CMK (cell line): ENCODE data around the gene TMEM198.
A peak's percentile ranks its signal among the peaks of the same experiment; 100 is the strongest.

Source experiments
- DNase-seq: peaks from one replicate; pipeline ENCODE4 v3.0.0-alpha.2; 2010; ENCODE audit warnings: low read depth

The TMEM198 gene, protein sequence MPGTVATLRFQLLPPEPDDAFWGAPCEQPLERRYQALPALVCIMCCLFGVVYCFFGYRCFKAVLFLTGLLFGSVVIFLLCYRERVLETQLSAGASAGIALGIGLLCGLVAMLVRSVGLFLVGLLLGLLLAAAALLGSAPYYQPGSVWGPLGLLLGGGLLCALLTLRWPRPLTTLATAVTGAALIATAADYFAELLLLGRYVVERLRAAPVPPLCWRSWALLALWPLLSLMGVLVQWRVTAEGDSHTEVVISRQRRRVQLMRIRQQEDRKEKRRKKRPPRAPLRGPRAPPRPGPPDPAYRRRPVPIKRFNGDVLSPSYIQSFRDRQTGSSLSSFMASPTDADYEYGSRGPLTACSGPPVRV

DNA sequence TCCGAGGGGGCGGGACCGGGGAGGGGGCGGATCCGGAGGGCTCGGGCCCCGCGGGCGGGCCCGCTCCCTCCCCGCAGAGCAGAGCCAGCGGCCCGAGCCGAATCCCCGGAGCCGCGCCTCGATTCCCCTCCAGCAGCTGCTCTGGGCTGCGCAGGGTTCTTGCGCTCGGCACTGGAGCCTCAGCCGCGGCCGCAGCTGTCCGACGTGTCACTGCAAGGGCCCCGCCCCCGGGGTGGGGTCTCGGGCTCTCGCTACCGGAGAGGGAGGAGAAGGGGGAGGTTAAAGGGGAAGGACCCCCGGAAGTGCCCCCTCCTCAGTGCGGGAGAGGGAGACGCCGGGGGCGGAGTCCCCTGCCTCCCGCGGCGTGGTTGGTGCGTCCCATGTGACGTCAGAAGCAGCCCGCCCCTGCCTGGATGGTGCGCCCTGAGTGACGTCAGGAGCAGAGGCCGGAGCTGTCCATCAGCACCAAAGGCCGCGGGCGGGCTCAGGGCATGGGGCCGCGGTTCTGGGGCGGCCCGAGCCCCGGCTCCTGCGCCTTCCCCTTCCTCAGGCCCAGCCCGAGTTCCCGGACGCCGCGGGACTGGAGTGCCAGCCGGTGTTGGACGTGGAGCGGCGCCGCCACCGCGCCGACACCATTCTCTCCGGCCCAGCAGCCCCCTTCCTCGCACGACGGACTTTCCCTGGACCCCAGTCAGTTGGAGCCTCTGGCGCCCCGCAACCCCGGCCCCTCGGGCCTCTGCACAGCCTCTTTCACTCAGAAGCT is at the start of gene TMEM198, which contains the start of gene CHPF:
TSS of gene TMEM198 (plus strand) at position 433 of the 763 bp plus-strand sequence. CDS start 700 bp downstream, outside the sequence.
TSS of gene CHPF (minus strand) at position 214 of the 763 bp plus-strand sequence. CDS start 271 bp downstream, outside the sequence.
- peak; percentile 91 for DNase-seq

DNA sequence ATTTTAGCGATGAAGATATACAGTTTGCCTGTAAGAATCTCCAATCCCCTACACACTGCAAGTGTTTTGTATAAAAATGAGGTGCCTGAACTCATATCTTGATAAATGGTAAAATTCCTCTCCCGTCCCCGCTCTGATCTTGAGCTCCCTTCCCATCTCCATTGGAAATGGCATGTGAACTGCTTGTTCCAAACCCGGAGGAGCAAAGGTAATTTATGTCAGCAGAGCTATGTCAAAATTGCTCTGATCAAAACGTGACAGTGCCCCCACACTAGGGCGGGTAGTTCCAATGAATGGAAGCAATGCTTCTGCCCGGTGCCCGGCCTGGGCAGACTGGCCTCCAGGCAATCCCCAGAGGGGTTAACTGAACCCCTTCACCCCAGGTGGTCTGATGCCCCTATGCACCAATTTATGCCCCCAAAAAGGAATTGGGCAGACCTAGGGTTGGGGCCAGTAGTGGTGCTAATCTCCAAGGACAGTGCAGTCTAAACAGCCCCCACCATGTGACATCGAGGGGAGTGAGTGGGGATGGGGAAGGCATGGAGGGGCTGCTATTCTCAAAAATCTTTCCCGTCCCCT is 48.8 kb upstream of the TMEM198 start:
- DNase-seq, result no peak

DNA sequence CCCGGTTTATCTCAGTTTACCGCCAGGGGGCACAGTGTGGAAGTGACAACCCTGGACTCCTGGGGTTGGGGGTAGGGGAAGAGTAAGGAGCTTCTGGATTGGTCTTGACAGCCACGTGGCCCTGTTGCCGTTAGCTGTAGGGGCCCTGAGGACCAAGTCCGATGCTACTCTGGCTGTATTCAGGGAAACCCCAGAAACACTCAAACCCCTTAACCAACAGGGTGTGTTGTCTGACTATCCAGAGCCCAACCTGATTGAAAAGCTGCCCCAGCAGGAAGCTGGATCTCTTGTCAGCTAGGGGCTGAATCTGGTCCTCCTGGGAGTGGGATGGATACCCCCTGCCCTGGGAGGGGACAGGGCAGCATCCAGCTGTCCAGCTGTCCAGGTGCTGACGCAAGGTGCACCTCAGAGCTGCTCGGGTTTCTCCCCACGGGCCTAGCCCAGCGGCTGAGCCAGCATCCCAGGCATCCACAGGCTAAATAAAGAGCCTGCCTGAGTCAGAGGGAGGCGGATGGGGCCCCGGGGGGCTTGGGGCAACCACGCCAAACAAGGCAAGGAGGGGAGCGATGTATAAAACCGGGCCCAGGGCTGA is 48.2 kb upstream of the TMEM198 start:
- no peak for DNase-seq

DNA sequence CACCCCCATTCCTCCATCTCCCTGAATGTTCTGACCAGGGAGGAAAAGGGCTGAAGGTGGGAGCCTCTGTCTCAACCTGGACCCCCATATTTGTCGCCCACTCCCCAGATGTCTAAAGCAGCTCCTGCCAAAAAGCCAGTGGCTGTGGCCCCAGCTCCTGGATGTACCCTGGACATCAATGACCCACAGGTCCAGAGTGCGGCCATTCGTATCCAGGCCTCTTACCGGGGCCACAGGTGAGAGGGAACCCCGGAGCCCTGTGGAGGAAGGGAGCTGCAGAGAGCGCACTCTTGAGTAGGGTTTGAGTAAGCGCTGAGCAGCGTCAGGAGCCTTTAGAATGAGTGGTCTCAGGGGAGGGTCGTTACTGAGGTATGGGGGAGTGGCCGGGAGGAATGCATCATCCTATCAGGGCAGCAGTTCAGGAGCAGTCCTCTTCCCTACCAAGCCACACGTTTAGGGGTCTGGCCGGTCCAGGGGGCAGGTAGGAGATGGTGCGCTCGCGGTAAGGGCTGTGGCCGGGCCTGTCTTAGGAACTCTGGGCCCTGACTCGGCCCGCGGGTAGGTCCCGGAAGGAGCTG is 47.5 kb upstream of the TMEM198 start:
- DNase-seq, result no peak

DNA sequence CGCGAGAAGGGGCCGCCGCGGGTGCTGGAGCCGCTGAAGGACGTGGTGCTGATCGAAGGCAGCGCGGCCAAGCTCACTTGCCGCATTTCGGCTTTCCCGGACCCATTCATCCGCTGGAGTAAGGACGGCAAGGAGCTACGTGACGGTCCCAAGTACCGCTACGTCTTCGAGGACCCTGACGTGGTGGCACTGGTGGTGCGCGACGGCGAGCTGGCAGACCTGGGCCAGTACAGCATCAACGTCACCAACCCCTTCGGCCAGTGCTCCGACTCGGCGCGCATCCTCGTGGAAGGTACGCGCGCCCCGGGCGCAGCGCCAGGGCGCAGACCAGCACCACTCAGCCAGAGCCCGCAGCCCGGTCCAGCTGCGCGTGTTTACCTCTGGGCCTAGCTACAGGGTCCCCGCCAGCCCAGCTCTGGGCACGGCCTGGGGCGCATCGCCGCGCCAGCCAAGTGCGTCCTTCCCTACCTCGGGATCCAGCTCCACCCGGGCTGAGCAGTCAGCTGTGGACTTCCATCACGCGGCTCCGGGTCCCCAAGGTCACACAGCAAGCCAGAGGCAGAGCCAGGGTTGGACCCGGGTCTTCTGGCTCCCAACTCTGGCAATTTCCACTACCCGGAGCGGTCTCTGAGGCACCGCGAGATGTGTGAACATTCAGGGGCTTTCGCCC is 46.9 kb upstream of the TMEM198 start:
- no peak for DNase-seq

DNA sequence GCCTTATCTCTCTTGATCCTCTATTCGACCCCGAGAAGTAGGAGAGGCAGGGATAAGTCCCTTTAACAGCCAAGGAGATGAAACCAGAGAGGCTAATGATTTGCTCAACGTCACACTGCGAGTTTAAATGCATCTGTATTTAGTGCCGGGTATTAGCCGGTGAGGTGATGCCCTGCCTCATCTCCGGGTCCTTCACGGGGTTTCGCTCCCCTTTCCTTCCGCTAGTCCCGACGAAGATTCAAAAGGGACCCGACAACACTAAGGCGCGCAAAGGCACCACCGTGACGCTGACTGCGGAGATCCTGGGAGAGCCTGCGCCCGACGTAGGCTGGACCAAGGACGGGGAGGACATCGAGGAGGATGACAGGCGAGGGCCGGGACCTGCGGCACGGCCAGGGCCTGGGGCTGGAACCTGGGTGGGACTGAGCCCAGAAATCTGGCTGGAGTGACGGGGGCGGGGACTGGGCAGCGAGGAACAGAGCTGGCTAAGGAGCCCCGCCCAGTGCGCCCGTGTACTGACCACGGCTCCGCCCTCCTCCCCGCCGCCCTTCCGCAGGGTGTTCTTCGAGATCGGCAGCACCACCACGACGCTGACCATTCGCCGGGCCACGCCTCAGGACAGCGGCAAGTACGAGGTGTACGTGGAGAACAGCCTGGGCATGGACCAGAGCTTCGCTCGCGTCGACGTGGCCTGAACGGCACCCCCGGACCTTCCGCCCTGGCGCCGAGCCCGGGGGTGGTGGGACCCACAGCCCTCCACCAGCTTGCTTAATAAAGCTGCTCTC is 46.1 kb upstream of the TMEM198 start:
- peak; percentile 85 for DNase-seq

DNA sequence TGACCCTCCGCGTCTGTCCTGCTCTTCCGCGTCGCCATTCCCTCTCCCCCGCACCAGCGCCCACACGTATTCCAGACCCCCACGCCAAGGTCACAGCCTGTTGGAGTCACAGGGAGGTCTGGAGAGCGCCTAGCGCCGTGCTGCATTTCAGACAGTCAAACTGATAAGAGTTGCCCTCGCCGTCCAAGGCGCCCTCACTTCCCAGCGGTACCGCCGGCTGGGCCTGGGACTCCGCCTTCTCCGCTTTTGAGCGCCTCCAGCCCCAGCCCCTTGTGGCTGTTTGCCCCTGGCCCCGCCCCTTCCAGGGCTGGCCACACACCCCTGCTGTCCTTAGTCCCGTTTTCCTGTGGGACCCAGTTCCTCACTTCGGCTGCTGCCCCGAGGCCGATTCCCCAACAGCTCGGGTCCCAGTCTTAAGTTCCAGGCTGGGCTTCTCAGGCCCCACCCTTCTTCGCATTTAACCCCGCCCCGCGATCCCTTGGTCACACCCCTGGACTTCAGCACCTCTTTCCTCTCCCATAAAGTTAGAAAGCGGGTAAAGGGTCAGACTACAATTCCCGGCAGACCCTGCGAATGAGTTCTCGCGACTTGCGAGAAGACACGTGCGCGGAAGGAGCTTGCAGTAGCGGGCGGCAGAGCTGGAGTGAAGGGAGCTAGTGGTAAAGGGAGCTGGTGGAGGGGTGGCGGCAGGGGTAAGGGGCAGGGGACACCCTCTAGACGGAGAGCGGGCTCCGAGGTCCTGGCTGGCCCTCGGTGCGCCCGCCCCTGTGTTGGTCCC is 45.4 kb upstream of the TMEM198 start, which contains the start of gene GMPPA:
TSS of gene GMPPA (plus strand) at position 612 of the 778 bp plus-strand sequence. CDS start 1,085 bp downstream, outside the sequence.
- peak; percentile 97 for DNase-seq

DNA sequence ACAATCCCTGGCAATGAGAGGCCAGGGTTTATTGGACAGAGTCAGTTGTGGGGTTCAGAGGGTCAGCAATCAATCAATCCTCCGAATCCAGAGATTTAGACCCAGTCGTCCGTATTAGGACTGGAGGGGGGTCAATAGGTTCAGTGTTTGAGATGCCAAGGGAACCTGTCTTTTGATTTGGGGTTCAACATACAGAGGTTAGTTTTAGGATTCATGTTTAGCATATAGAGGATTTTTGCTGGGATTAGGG is 44.8 kb upstream of the TMEM198 start:
- no peak for DNase-seq

DNA sequence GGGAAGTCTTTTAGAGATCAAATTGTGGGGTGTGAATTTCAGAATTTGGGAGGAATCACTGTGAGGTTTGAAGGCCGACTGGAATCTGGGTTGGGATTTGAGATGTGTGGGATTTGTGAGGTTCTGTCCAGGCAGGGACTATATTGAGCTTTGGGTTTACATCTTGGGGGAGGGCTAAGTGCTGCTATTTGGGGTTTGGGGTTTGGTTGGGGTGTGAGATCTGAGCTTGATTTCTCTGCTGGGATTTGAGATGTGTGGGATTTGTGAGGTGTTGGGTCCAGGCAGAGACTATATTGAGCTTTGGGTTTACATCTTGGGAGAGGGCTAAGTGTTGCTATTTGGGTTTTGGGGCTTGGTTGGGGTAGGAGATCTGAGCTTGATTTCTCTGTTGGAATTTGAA is 44.3 kb upstream of the TMEM198 start:
- DNase-seq, result no peak

DNA sequence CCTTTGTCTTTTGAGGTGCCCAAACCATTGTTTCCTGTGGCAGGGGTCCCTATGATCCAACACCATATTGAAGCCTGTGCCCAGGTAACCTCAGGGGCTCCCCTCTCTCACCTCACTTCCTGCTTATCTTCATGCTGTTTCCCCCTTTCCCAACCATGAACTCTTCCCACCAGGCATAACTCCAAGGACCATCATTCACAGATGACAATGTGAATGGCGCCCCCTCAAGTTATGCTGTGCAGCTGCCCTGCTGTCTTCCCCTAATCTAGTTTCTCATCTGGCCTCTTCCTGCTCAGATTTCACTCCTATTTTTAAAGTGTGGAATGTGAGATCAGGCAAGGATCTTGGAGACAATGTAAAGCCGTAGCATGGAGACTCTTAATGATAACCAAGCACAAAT is 43.7 kb upstream of the TMEM198 start:
- no peak for DNase-seq

DNA sequence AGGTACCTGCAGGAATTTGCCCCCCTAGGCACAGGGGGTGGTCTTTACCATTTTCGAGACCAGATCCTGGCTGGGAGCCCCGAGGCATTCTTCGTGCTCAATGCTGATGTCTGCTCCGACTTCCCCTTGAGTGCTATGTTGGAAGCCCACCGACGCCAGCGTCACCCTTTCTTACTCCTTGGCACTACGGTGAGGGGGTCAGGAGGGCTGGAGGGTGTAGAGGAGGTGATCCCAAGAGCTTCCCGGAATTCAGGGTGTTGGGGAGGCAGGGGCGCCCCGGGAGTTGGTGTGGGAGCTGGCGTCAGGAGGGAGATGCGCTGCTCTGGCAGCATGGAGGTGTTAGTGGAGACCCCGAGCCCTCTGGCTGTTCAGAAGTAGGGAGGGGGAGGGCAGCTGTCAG is 42.0 kb upstream of the TMEM198 start:
- no peak for DNase-seq

DNA sequence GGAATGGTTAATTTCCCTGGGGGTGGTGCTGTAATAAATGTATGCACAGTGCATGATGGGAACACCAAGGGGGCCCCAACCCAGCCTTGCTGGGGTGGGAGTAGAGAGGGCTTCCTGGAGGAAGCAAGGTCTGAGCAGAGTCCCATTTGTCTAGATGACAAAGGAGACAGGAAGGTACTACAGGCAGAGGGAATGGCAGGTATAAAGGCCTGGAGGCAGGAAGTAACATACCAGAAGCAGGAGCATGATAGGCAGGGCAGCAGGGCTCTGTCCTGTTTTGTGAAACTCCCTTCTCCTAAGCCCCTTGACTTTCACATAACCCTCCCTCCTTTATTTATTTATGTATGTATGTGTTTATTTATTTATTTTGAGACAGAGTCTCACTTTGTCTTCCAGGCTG is 41.2 kb upstream of the TMEM198 start:
- DNase-seq, result no peak

DNA sequence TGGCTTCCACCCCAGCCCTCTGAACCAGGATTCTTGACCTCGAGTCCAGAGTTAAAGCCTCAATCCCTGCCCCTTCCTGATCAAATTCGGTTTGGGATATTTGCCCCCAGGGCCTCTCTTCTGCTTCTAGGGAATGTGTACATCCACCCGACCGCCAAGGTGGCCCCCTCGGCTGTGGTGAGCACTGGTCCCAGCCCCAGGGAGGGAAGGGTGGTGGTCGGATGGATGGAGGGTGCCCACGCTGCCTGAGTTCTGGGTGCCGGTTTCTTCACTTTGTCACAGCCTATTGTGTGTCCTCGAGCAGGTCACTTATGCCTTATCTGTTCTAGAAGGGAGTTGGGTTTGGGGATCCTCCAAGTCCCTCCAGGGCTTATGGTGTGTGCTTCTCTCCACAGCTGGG is 38.2 kb upstream of the TMEM198 start:
- no peak for DNase-seq

DNA sequence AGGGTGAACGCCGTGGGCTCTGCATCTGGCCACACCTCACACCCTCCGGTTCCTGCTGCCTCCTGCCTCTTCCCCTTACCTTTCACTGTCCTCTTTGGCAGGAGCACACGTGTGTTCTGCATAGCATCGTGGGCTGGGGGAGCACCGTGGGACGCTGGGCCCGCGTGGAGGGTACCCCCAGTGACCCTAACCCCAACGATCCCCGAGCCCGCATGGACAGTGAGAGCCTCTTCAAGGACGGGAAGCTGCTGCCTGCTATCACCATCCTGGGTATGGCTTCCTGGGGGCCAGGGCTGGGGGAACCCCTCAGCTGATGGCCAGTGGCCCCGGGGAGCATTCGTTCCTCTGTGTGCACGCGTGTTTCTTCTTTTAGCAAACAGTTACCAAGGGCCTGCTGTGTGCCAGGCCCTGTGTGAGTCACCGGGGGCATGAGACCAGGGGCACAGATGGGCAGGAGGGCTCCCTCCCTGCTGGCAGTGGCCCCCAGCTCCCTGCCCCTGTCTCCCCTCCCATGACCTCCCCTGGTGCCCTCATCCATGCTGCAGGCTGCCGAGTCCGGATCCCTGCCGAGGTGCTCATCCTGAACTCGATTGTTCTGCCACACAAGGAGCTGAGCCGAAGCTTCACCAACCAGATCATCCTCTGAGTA is 37.6 kb upstream of the TMEM198 start:
- DNase-seq, result no peak

DNA sequence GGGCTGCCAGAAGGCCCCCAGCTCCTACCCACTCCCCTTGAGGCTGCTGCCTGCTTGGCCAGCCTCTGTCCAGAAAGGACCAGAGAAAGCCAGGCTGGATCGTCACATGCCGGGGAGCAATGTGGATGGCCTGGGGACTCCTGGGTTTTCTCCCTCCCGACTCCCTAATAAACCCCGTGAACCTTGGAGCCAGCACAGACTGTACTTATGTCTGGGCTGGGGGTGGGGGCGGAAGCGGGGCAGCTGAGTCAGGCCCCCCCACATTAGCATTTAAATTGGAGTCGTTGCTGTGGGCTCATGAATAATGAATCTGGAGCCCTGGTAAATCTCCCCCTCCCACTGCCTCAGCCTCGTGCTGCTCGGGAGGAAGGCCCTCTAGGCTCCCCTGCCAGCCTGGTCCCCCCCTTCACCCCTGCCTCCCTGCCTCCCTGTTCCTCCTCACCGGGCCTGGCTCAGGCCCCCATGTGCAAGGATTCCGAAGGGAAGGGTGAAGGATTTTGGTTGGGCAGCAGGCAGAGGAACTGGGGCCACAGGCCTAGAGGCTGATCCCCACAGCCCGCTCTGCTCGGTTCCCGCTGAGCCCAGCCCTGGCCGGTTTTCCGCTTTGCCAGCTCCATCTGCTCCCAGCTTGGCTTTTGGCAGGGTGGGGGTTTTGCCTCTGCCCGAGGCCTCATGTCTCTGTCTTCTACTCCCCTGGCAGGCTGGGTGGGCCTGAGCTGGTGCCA is 36.9 kb upstream of the TMEM198 start:
- DNase-seq, result no peak

DNA sequence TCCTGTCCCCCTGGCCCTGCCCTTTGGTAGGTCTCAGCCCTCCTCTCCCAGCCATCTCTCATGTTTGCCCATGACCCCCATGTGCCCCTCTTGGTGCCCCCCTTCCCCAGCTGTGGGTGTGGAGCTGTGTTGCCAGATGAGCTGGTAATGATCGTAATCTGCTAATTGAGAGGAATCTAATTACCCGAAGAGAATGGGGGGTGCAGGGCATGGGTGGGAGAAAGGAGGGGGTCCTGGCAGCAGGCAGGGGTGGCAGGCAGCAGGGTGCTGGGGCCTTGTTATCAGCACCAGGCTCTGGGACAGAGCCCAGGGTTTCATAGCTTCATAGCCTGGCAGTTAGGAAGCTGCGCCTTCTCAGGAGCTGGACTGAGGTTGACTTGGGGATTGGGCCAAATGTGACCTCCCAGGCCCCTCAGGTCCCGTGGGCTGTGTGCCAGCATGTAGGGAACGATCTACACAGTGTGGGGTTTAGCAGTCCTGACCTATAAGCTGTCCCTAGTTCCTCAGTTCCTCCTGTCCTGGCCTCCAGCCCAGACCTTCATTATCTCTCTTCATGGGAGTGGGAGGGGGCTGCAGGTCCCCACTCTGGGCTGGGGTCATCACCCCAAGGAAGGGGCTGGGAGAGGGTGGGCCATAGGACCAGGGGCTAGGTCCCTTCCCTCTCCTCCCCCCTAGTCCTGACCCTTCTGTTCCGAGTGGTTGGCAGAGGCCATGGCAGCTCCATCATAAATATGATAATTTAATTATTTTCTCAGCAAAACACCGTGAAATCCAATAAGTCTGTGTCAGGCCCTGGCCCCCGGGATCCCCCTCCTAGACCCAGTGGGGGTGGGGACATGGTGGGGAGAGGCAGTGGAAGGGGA is 36.0 kb upstream of the TMEM198 start:
- DNase-seq, result no peak

DNA sequence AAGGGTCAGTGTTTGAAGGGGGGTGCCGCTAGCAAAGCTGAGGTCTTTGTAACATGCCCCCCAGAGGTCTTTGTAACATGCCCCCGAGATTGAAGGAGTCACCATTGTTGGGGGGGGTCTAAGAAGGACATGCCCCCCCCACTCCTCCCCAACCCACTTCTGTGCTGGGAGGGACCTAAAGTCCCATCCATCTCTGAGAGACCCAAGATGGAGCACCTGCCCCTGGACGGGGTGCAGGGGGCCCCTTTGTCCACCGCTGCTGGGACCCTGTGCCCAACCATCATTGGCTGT is 35.4 kb upstream of the TMEM198 start:
- DNase-seq, result no peak
